AG08396 (cell line): Measurements from ENCODE around the gene RASL10A.

Source experiments
- DNase-seq: peaks from one replicate; pipeline ENCODE4 v3.0.0; 2012; ENCODE audit warnings: low spot score, mixed read lengths

The RASL10A gene

DNA sequence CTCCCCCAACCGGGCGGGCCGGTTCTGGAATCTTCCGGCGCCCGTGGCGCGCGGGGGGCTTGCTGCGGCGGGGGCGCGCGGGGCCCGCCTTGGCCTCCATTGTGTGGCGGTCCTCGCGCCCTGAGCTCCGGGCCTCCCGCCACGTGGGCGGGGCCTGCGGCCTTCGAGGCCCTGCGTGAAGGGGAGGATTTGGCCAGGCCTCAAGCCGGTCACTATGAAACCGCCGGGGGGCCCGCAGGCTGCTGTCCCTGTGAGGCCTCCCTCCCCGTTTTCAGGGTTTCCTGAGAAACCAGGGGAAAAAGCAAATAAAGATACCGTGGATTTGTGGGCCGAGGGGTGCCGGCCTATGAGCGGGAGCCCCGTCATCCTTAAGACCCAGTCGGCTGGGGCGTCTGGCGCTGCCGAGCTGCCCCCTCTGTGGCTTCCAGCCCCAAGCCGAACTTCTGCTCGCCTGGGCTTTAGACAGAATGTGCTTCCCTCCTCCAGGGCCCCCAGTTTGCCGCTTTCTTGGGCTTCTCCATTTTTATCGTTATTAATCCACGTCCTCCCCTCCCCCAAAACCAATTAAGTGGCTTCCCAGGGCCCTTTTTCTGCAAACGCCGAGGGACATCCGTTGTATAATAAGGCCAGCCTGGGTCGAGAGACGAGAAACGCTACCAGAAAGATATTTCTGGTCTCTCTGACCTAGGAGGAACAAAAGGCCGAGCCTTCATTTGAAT lies 46.8 kb downstream of the RASL10A start:
- DNase-seq, result peak; percentile 79

GRCh38 chr22:29267858-29268510 lies 47.5 kb downstream of the RASL10A start, which contains the start of the genes EWSR1 and RHBDD3:
EWSR1 (plus strand) TSS chr22:29268268; CDS start chr22:29268337, 69 bp downstream.
RHBDD3 (minus strand) TSS chr22:29267981; CDS start chr22:29265626, 2,355 bp downstream.
- DNase-seq, result peak; percentile 98

DNA sequence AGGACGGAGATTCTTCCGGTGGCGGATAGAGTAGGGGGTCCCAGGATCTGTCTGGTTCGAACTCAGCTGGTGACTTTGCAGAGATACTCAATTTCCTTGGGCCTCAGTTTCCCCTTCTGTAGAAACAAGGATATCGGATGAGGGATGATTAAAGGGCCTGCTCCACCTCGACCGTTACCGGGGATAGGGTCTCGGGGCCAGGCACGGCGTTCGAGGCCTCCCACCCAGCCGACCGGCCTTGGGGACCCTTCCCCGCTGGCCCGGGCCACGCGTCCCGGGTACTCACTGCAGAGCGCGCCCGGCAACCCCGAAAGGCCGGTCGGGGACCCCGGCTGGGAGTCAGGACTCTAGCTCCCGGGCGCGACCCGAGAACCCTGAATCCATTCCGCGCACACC lies 48.0 kb downstream of the RASL10A start:
- no peak for DNase-seq

DNA sequence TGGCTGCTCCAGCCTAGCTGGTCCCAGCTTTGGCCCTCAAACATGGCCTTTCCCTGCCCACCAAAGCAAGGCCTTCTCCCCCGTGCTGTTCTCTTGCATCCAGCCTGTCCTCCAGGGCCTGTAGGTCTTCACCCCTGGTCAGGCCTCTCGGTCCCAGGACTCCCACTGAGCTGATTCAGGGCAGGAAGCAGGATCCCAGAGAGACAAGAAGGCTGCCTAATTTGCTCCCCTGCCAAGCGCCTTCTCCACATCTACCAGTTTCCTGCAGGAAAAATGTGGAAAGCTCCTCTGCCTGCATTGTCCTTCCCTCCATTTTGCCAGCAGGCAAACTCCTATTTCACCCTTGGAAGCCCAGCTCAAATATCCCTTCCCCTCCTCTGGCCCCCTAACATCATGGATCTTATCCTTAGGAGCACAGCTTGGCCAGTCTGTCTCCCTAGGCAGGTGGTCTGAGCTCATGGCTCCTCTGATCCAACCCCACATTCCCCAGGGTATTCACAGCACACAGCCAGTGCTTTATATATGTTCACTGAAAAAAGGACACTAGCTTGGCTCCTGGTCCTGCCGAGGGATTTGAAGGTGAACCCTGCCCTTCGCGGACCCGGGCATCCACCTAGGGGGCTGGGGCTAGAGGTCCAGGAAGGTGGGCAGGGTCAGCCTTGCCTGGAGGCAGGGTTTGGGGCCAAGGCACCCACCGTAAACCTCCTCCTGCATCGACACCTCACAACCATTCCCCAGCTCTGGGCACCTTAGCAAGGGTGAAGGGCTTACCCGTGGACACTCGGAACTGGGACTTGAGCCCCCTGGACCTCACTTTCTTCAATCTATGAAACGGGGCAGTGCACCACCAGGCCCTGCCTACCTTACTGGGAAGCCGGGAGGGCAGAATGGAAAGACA lies 48.7 kb downstream of the RASL10A start:
- no peak for DNase-seq

DNA sequence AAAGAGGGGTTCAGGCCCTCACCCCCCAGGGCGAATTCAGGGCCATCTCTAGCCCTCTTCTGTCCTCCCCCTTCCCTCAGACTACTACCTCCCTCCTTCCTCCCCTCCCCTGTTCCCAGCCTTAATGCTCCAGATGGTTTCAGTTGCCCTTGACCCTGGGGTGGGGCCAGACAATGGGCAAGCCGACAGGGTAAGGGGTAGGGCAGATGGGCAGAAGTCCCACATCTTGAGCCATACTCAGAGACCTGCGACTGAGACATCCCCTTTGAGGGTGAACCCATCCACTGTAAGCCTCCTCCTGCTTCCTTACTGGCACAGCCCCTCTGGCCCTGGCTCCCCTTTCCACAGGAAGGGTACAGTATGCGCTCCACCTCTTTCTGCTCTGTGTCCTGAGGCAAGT lies 49.6 kb downstream of the RASL10A start:
- DNase-seq, result no peak

GRCh38 chr22:29265305-29265704 lies 50.2 kb downstream of the RASL10A start:
- no peak for DNase-seq

DNA sequence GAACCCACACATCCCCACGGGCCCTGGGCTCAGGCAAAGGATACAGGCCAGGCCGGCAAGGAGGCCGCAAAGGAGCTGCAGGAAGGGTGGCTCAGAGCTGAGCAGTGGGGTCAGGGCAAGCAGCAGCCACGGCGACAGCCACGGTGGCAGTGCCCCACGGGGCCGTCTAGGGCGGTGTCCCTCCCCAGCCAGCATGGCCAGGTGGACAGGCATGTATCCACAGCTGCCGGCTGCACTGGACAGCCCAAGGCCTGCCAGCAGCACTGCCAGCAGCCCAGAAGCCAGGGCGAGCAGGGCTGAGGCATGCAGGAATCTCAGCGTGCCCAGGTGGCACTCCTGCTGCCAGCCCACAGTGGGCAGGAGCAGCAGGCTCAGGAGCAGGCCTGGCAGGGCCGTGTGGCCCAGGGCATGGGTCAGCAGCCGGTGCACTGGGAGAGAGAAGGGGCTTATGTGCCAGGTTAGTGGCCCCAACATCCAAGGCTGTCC lies 51.7 kb downstream of the RASL10A start:
- DNase-seq, result no peak
